Measurements from ENCODE around the gene ST6GALNAC4.
"Not testable (repeated sequence)": the region's sequence is repeated elsewhere in the genome, so short reads cannot be mapped to it uniquely, and the experiment has no call there.

The ST6GALNAC4 gene

GRCh38 chr9:127892831-127893230, 24.0 kb downstream of the ST6GALNAC4 start:
- Histone ChIP-seq H3K4me3 (ENCODE audit: low read depth in 1 of 5, low read length in 5 of 5) (no peak overlapping the region), H3K9me3 (ENCODE audit: control insufficient read depth in 5 of 5, low read length in 5 of 5) (peaks cover 0 to 12% (median 10%) of the 10 kb centered on the region in 5 donors), H3K36me3 (ENCODE audit: control insufficient read depth in 5 of 5, insufficient read depth in 5 of 5, low read length in 5 of 5) (peaks cover 7 to 71% (median 62%) of the 10 kb centered on the region in 5 donors), H3K27me3 (ENCODE audit: control insufficient read depth in 5 of 5, insufficient read depth in 4 of 5, low read length in 5 of 5) (no peaks in the 10 kb centered on the region), H3K9ac (ENCODE audit: low read length in 5 of 5) (no peak overlapping the region), H3K4me1 (ENCODE audit: control insufficient read depth in 5 of 5, insufficient read depth in 5 of 5, low read length in 5 of 5) (peaks cover 10 to 23% (median 22%) of the 10 kb centered on the region in 5 donors), H3K27ac (ENCODE audit: low read depth, low read length) (no peak overlapping the region)

DNA sequence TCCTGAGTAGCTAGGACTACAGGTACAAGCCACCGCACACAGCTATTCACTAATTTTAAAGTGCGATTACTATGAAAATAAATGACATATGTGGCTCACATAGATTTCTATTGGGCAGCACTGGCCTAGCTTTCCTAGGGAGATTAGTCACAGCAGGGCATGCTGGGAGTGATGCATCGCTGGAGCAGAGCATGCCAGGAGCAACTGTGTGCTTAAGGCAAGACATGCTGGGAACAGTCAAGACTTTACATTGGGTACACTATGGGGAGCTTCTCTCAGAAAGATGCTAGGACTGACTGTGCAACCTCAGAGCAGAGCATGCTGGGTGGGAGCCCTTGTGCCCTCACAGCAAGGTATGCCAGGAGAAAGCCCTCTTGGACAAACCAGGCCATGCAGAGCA, 26.8 kb downstream of the ST6GALNAC4 start:
- Histone ChIP-seq H3K4me1 (ENCODE audit: control insufficient read depth in 5 of 5, insufficient read depth in 5 of 5, low read length in 5 of 5) (peaks cover 0 to 8% (median 8%) of the 10 kb centered on the region in 5 donors), H3K27me3 (ENCODE audit: control insufficient read depth in 5 of 5, insufficient read depth in 4 of 5, low read length in 5 of 5) (no peaks in the 10 kb centered on the region), H3K9ac (ENCODE audit: low read length in 5 of 5) (no peak overlapping the region), H3K27ac (ENCODE audit: low read depth, low read length) (no peak overlapping the region), H3K4me3 (ENCODE audit: low read depth in 1 of 5, low read length in 5 of 5) (no peak overlapping the region), H3K9me3 (ENCODE audit: control insufficient read depth in 5 of 5, low read length in 5 of 5) (peaks cover 0 to 10% (median 10%) of the 10 kb centered on the region in 5 donors), H3K36me3 (ENCODE audit: control insufficient read depth in 5 of 5, insufficient read depth in 5 of 5, low read length in 5 of 5) (peaks cover 7 to 83% (median 73%) of the 10 kb centered on the region in 5 donors)

DNA sequence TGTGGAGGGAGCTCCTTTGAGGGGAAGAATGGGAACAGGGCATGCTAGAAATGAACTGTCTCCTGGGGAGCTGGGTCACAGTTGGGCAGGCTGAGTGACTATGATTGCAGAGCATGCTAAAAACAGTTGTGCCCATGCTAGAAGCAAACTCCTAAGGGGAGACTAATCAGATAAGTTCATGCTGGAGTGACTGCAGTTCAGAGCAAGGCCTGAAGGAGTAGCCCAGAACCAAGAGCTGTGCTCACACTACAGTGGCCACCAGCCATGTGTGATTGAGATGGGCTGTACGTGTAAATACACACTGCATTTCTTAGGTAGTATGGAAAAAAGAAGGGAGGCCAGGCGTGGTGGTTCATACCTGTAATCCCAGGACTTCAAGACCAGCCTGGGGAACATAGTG, 29.0 kb downstream of the ST6GALNAC4 start:
- Histone ChIP-seq H3K27ac (ENCODE audit: low read depth, low read length) (no peak overlapping the region), H3K4me1 (ENCODE audit: control insufficient read depth in 5 of 5, insufficient read depth in 5 of 5, low read length in 5 of 5) (peaks cover 3 to 24% (median 20%) of the 10 kb centered on the region in 5 donors), H3K9ac (ENCODE audit: low read length in 5 of 5) (no peak overlapping the region), H3K36me3 (ENCODE audit: control insufficient read depth in 5 of 5, insufficient read depth in 5 of 5, low read length in 5 of 5) (peaks cover 5 to 67% (median 61%) of the 10 kb centered on the region in 5 donors), H3K4me3 (ENCODE audit: low read depth in 1 of 5, low read length in 5 of 5) (no peak overlapping the region), H3K27me3 (ENCODE audit: control insufficient read depth in 5 of 5, insufficient read depth in 4 of 5, low read length in 5 of 5) (no peaks in the 10 kb centered on the region), H3K9me3 (ENCODE audit: control insufficient read depth in 5 of 5, low read length in 5 of 5) (peaks cover 0 to 2% (median 0%) of the 10 kb centered on the region in 5 donors)

DNA sequence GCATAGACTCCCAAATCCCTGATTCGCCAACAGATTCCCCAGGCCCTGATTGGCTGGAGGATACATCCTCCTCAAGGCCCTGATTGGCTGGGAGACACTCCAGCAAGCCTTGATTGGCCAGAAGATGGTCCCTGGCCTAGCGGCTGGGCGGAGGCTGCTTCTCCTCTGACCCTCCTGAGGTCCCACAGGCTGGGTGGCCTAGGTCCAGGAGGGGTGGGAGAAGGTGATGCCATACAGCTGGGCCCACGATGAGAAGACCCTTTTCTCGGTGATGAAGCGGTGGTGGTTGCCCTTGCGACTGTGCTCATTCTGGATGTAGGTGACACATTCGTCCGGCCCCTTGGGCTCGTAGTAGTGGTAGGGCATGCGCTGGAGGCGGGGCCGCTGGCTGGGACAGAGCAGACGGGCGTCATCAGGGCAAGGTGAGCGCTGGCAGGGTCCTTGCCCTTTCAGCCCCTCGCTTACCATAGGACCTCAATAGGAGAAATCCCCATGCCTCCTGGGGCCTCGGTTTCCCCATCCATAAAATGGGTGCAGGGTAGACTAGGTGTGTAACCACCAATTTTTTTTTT, 30.4 kb downstream of the ST6GALNAC4 start:
- no peak overlapping the region for H3K4me3 ChIP-seq (ENCODE audit: low read depth in 1 of 5, low read length in 5 of 5)
- H3K27ac ChIP-seq (ENCODE audit: low read depth, low read length), result peak overlapping the region; percentile 29
- H3K27me3 ChIP-seq (ENCODE audit: control insufficient read depth in 5 of 5, insufficient read depth in 4 of 5, low read length in 5 of 5), result no peaks in the 10 kb centered on the region
- no peaks in the 10 kb centered on the region for H3K9me3 ChIP-seq (ENCODE audit: control insufficient read depth in 5 of 5, low read length in 5 of 5)
- peaks cover 0 to 58% (median 54%) of the 10 kb centered on the region in 5 donors for H3K36me3 ChIP-seq (ENCODE audit: control insufficient read depth in 5 of 5, insufficient read depth in 5 of 5, low read length in 5 of 5)
- H3K9ac ChIP-seq (ENCODE audit: low read length in 5 of 5), result no peak overlapping the region
- H3K4me1 ChIP-seq (ENCODE audit: control insufficient read depth in 5 of 5, insufficient read depth in 5 of 5, low read length in 5 of 5), result peaks cover 3 to 31% (median 26%) of the 10 kb centered on the region in 5 donors

DNA sequence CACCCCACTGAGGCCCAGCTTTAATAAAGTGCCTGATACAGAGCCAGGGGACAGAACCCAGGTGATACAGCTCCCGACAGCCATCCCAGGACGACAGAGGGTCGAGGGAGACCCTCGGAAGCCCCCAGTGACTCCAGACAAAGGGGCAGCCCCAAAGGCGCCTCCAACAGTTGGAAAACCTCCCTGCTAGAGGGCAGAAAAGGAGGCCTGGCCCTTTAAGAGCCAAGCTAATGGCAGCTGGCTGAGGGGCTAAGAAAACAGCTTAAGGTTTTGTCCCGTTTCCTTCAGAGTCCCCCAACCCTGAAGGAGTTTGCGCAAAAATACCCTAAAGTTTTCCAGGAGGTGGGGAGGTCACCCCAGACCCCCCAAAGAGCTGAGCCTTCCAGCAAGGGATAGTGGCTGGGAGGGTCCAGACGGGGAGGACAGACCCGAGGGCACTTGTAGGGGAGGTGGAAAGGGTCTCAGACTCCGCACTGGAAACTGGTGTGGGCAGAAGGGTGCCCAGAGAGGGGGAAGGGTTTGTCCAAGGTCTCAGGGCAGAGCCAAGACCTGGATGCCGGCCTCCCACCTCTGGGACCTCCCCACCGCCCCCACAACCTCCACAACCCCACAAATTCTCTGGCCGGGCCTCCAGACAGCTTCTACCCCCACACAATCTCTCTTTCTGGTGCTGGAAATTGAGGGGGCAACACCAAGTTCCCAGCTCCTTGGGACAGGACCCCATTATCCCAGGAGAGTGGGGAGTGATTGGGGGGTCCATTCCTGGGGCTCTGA, 31.1 kb downstream of the ST6GALNAC4 start:
- H3K4me1 ChIP-seq (ENCODE audit: control insufficient read depth in 5 of 5, insufficient read depth in 5 of 5, low read length in 5 of 5), result peaks cover 3 to 31% (median 26%) of the 10 kb centered on the region in 5 donors
- H3K27me3 ChIP-seq (ENCODE audit: control insufficient read depth in 5 of 5, insufficient read depth in 4 of 5, low read length in 5 of 5), result no peaks in the 10 kb centered on the region
- no peaks in the 10 kb centered on the region for H3K9me3 ChIP-seq (ENCODE audit: control insufficient read depth in 5 of 5, low read length in 5 of 5)
- H3K4me3 ChIP-seq (ENCODE audit: low read depth in 1 of 5, low read length in 5 of 5), result no peak overlapping the region
- H3K9ac ChIP-seq (ENCODE audit: low read length in 5 of 5), result peak overlapping the region in 2 of 5 donors; percentile 30 to 56
- H3K36me3 ChIP-seq (ENCODE audit: control insufficient read depth in 5 of 5, insufficient read depth in 5 of 5, low read length in 5 of 5), result peaks cover 0 to 50% (median 48%) of the 10 kb centered on the region in 5 donors
- H3K27ac ChIP-seq (ENCODE audit: low read depth, low read length), result peak overlapping the region; percentile 29

DNA sequence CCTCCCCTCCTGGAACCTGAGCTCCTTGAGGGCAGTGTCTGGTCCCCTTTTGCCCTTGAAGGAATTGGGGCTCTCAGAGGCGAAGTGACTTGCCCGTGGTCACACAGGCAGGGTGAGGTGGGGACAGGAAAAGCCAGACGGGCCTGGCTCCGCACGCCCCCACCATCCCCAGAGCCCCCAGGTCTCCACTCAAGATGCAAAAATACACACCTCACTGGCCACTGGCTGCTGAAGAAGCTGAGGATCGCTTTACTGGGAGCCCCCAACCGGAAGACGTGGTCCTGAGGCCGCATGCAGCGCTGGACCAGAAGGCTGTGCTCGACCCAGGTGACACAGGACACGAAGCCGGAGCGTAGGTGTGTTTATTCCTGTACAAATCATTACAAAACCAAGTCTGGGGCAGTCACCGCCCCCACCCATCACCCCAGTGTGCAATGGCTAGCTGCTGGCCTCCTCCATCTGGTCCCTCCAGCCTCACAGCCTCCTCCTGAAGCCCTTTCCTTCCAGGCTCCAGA, 31.8 kb downstream of the ST6GALNAC4 start:
- Histone ChIP-seq H3K4me1 (ENCODE audit: control insufficient read depth in 5 of 5, insufficient read depth in 5 of 5, low read length in 5 of 5) (peaks cover 3 to 31% (median 26%) of the 10 kb centered on the region in 5 donors), H3K27me3 (ENCODE audit: control insufficient read depth in 5 of 5, insufficient read depth in 4 of 5, low read length in 5 of 5) (no peaks in the 10 kb centered on the region), H3K27ac (ENCODE audit: low read depth, low read length) (peak overlapping the region; percentile 29), H3K36me3 (ENCODE audit: control insufficient read depth in 5 of 5, insufficient read depth in 5 of 5, low read length in 5 of 5) (peaks cover 0 to 44% (median 41%) of the 10 kb centered on the region in 5 donors), H3K9me3 (ENCODE audit: control insufficient read depth in 5 of 5, low read length in 5 of 5) (no peaks in the 10 kb centered on the region), H3K9ac (ENCODE audit: low read length in 5 of 5) (peak overlapping the region in 4 of 5 donors; percentile 8 to 59 (median 32)), H3K4me3 (ENCODE audit: low read depth in 1 of 5, low read length in 5 of 5) (no peak overlapping the region)

- H3K27me3 ChIP-seq (ENCODE audit: control insufficient read depth in 5 of 5, insufficient read depth in 4 of 5, low read length in 5 of 5), result no peaks in the 10 kb centered on the region
- peaks cover 0 to 40% (median 35%) of the 10 kb centered on the region in 5 donors for H3K36me3 ChIP-seq (ENCODE audit: control insufficient read depth in 5 of 5, insufficient read depth in 5 of 5, low read length in 5 of 5)
- no peaks in the 10 kb centered on the region for H3K9me3 ChIP-seq (ENCODE audit: control insufficient read depth in 5 of 5, low read length in 5 of 5)
- H3K9ac ChIP-seq (ENCODE audit: low read length in 5 of 5), result peak overlapping the region in 3 of 5 donors; percentile 8 to 59 (median 33)
- peaks cover 3 to 31% (median 26%) of the 10 kb centered on the region in 5 donors for H3K4me1 ChIP-seq (ENCODE audit: control insufficient read depth in 5 of 5, insufficient read depth in 5 of 5, low read length in 5 of 5)
- H3K27ac ChIP-seq (ENCODE audit: low read depth, low read length), result peak overlapping the region; percentile 29
- no peak overlapping the region for H3K4me3 ChIP-seq (ENCODE audit: low read depth in 1 of 5, low read length in 5 of 5)
Measured at GRCh38 chr9:127884427-127884911, 32.4 kb downstream of the ST6GALNAC4 start.

DNA sequence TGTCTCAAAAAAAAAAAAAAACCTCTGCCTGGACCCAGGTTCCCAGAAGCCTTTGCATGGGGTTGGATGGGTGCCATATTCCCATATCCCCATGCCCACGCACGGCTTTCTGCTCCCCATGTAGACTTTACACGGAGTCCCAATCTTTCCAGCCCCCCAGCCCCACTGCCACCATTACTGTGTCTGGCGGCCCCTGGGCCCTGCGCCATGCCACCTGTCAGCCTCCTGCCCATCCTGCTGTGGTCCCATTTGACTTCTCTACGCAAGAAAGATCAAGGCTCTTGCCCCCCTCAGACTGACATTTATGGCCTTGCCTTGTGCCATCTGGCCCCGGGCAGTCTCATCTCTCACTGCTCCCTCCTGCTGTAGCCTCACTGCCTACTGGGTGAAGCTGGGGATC, 32.9 kb downstream of the ST6GALNAC4 start:
- H3K27ac ChIP-seq (ENCODE audit: low read depth, low read length), result peak overlapping the region; percentile 29
- peaks cover 3 to 31% (median 26%) of the 10 kb centered on the region in 5 donors for H3K4me1 ChIP-seq (ENCODE audit: control insufficient read depth in 5 of 5, insufficient read depth in 5 of 5, low read length in 5 of 5)
- H3K4me3 ChIP-seq (ENCODE audit: low read depth in 1 of 5, low read length in 5 of 5), result no peak overlapping the region
- peaks cover 0 to 40% (median 35%) of the 10 kb centered on the region in 5 donors for H3K36me3 ChIP-seq (ENCODE audit: control insufficient read depth in 5 of 5, insufficient read depth in 5 of 5, low read length in 5 of 5)
- no peaks in the 10 kb centered on the region for H3K9me3 ChIP-seq (ENCODE audit: control insufficient read depth in 5 of 5, low read length in 5 of 5)
- H3K9ac ChIP-seq (ENCODE audit: low read length in 5 of 5), result no peak overlapping the region
- no peaks in the 10 kb centered on the region for H3K27me3 ChIP-seq (ENCODE audit: control insufficient read depth in 5 of 5, insufficient read depth in 4 of 5, low read length in 5 of 5)

GRCh38 chr9:127881715-127882114, 35.1 kb downstream of the ST6GALNAC4 start:
- not testable (repeated sequence) for H3K27me3 ChIP-seq (ENCODE audit: control insufficient read depth in 5 of 5, insufficient read depth in 4 of 5, low read length in 5 of 5); H3K9ac ChIP-seq (ENCODE audit: low read length in 5 of 5); H3K27ac ChIP-seq (ENCODE audit: low read depth, low read length); H3K9me3 ChIP-seq (ENCODE audit: control insufficient read depth in 5 of 5, low read length in 5 of 5); H3K4me3 ChIP-seq (ENCODE audit: low read depth in 1 of 5, low read length in 5 of 5)
- Histone ChIP-seq H3K36me3 (ENCODE audit: control insufficient read depth in 5 of 5, insufficient read depth in 5 of 5, low read length in 5 of 5) (peaks cover 0 to 26% (median 20%) of the 10 kb centered on the region in 5 donors), H3K4me1 (ENCODE audit: control insufficient read depth in 5 of 5, insufficient read depth in 5 of 5, low read length in 5 of 5) (peaks cover 5 to 45% (median 40%) of the 10 kb centered on the region in 5 donors)

GRCh38 chr9:127880143-127880542, 36.7 kb downstream of the ST6GALNAC4 start:
- Histone ChIP-seq H3K4me1 (ENCODE audit: control insufficient read depth in 5 of 5, insufficient read depth in 5 of 5, low read length in 5 of 5) (peaks cover 5 to 53% (median 50%) of the 10 kb centered on the region in 5 donors), H3K36me3 (ENCODE audit: control insufficient read depth in 5 of 5, insufficient read depth in 5 of 5, low read length in 5 of 5) (peaks cover 0 to 14% (median 10%) of the 10 kb centered on the region in 5 donors), H3K9ac (ENCODE audit: low read length in 5 of 5) (no peak overlapping the region), H3K9me3 (ENCODE audit: control insufficient read depth in 5 of 5, low read length in 5 of 5) (no peaks in the 10 kb centered on the region), H3K27ac (ENCODE audit: low read depth, low read length) (no peak overlapping the region), H3K27me3 (ENCODE audit: control insufficient read depth in 5 of 5, insufficient read depth in 4 of 5, low read length in 5 of 5) (no peaks in the 10 kb centered on the region), H3K4me3 (ENCODE audit: low read depth in 1 of 5, low read length in 5 of 5) (no peak overlapping the region)

All from subcutaneous abdominal adipose tissue (tissue), 5 donors.